IPS-20b (cell line): ENCODE data around the gene PSD4.

ENCODE experiments used
- H3K27ac ChIP-seq: one replicate; pipeline ENCODE4 v1.5.1; 2013; ENCODE audit warnings: low read length
- H3K27me3 ChIP-seq: 2 replicates; pipeline ENCODE4 v1.6.1; 2013; ENCODE audit warnings: mild to moderate bottlenecking, low read length, inconsistent platforms; ENCODE audit not compliant: insufficient read depth
- H3K36me3 ChIP-seq: 2 replicates; pipeline ENCODE4 v1.6.1; 2013; ENCODE audit warnings: low read depth, mild to moderate bottlenecking, inconsistent platforms, low read length, moderate library complexity; ENCODE audit not compliant: insufficient read depth
- H3K4me1 ChIP-seq: 2 replicates; pipeline ENCODE4 v1.6.1; 2013; ENCODE audit warnings: mild to moderate bottlenecking, control low read depth, inconsistent platforms, low read length, moderate library complexity; ENCODE audit not compliant: insufficient read depth
- H3K4me3 ChIP-seq: 2 replicates; pipeline ENCODE4 v1.5.1; 2013; ENCODE audit warnings: mild to moderate bottlenecking, low read length, inconsistent platforms
- H3K9ac ChIP-seq: 2 replicates; pipeline ENCODE4 v1.6.1; 2013; ENCODE audit warnings: low read depth, mild to moderate bottlenecking, inconsistent platforms, low read length, moderate library complexity
- H3K9me3 ChIP-seq: 2 replicates; pipeline ENCODE4 v1.6.1; 2013; ENCODE audit warnings: mild to moderate bottlenecking, low read depth, low read length, inconsistent platforms; ENCODE audit not compliant: insufficient read depth

The PSD4 gene

DNA sequence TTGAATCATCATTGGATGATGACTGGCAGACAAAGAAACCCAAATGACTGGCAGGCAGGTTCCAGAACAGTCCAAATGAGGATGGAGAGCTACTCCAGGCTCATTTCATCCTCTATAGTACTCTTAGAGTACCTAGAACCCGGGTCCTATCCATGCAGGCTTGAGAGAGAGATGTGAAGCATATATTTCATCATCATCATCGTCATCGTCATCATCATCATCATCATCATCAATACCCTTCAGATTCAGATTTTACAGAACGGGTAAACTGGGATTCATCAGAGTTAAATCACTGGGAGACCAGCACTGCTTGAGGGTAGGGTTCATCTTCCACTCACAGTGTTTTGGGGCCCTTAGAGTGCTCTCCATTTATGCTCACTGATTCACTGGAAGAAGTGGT is 52.7 kb downstream of the PSD4 start:
- H3K4me1 ChIP-seq, result peaks cover 6% of the 10 kb centered on the region; the same call in 1 of the 2 replicates
- H3K36me3 ChIP-seq, result no peaks in the 10 kb centered on the region
- no peak overlapping the region for H3K9ac ChIP-seq
- no peak overlapping the region for H3K4me3 ChIP-seq
- no peak overlapping the region for H3K27ac ChIP-seq
- no peaks in the 10 kb centered on the region for H3K9me3 ChIP-seq
- no peaks in the 10 kb centered on the region for H3K27me3 ChIP-seq

- H3K4me1 ChIP-seq, result peaks cover 6% of the 10 kb centered on the region; the same call in 1 of the 2 replicates
- H3K9ac ChIP-seq, result no peak overlapping the region
- no peak overlapping the region for H3K27ac ChIP-seq
- no peaks in the 10 kb centered on the region for H3K27me3 ChIP-seq
- no peaks in the 10 kb centered on the region for H3K36me3 ChIP-seq
- no peak overlapping the region for H3K4me3 ChIP-seq
- H3K9me3 ChIP-seq, result no peaks in the 10 kb centered on the region
Observed at GRCh38 chr2:113227290-113227689, 53.5 kb downstream of the PSD4 start.

- Histone ChIP-seq H3K4me3 (no peak overlapping the region), H3K4me1 (peaks cover 6% of the 10 kb centered on the region; the same call in 1 of the 2 replicates), H3K36me3 (no peaks in the 10 kb centered on the region), H3K27ac (no peak overlapping the region), H3K27me3 (no peaks in the 10 kb centered on the region), H3K9ac (no peak overlapping the region), H3K9me3 (no peaks in the 10 kb centered on the region)
Observed at GRCh38 chr2:113227698-113228097, 53.9 kb downstream of the PSD4 start.

DNA sequence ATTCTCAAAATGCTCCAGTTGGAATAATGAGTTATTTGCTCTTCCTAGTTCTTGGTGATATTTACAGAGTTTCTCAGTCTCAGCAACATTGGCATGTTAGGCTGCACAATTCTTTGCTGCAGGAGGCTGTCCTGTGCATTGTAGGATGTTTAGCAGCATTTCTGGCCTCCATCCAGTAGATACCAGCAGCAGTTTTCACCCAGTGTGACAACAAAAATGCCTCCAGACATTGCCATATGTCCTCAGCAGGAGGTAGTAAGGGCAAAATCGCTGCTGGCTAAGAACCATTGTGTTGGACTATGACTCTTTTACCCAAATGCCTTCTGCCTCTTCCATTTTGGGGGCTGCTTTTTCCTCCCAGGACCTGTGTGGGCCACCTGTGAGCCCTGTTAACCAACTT is 54.6 kb downstream of the PSD4 start:
- Histone ChIP-seq H3K4me1 (peaks cover 6% of the 10 kb centered on the region; the same call in 1 of the 2 replicates), H3K9ac (no peak overlapping the region), H3K4me3 (no peak overlapping the region), H3K36me3 (no peaks in the 10 kb centered on the region), H3K27ac (no peak overlapping the region), H3K27me3 (no peaks in the 10 kb centered on the region), H3K9me3 (no peaks in the 10 kb centered on the region)

DNA sequence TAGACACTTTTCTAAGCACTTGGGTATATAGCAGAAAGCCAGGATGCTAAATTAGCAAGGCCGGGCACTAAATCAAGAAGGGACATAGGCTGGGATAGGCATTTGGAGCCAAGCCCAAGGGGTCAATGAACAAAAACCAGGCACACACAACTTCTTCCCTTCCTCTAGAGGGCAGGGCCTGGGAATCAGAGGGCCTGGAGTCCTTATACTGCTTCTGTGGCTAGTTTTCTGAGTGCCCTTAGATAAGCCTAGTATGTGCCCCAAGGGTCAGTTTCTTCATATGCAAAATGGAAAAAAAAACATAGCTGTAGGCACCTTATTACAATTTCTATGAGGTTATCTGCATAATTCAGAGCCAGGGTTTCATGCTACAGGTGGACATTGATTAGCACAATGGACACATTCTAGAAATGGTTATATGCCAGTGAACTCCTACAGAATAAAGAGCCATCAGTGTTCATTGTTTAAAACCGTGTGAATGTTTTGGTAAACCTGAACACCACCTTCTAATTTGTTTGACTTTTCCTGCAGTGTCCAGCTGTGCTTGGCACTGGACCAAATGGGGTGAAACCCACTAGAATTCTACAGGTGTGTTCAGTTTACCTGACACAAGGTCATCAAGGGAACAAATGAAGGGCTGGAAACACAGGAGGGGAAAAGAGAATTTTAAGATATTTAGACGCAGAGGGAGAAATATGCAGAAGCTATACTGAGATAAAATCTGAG is 55.4 kb downstream of the PSD4 start:
- Histone ChIP-seq H3K27me3 (no peaks in the 10 kb centered on the region), H3K27ac (no peak overlapping the region), H3K9me3 (no peaks in the 10 kb centered on the region), H3K36me3 (no peaks in the 10 kb centered on the region), H3K4me3 (no peak overlapping the region), H3K9ac (no peak overlapping the region), H3K4me1 (peaks cover 6% of the 10 kb centered on the region; the same call in 1 of the 2 replicates)

DNA sequence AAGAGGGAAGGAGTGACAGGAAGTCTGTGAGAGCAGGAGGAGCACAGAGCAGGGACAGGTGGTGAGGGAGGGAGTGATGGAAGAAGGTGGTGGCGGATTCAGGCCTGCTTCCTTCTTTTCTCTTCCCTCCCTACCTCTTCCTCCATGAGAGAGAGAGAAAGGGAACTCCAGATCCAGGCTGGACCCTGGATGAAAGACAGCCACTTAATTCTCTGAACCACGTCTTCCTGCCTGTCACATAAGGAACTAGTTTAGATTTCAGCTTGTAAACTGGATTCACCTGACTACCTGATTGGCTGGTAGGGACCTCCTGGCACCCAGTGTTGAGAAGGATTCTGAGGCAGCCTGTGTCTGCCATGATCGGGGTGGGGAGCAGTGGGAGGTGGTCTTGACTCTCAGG is 56.0 kb downstream of the PSD4 start:
- Histone ChIP-seq H3K36me3 (no peaks in the 10 kb centered on the region), H3K4me3 (no peak overlapping the region), H3K9ac (no peak overlapping the region), H3K27me3 (no peaks in the 10 kb centered on the region), H3K9me3 (no peaks in the 10 kb centered on the region), H3K27ac (no peak overlapping the region), H3K4me1 (peaks cover 6% of the 10 kb centered on the region; the same call in 1 of the 2 replicates)

GRCh38 chr2:113230531-113230930 is 56.8 kb downstream of the PSD4 start:
- peaks cover 1% of the 10 kb centered on the region; the same call in 1 of the 2 replicates for H3K4me1 ChIP-seq

GRCh38 chr2:113231064-113231463 is 57.3 kb downstream of the PSD4 start:
- H3K27me3 ChIP-seq, result no peaks in the 10 kb centered on the region
- no peak overlapping the region for H3K27ac ChIP-seq
- H3K4me1 ChIP-seq, result no peaks in the 10 kb centered on the region
- H3K36me3 ChIP-seq, result no peaks in the 10 kb centered on the region
- H3K9me3 ChIP-seq, result no peaks in the 10 kb centered on the region
- H3K9ac ChIP-seq, result no peak overlapping the region
- H3K4me3 ChIP-seq, result no peak overlapping the region

More at GRCh38 chr2:113230531-113230930, 56.8 kb downstream of the PSD4 start:
- Histone ChIP-seq H3K4me3 (no peak overlapping the region), H3K36me3 (no peaks in the 10 kb centered on the region), H3K27me3 (no peaks in the 10 kb centered on the region), H3K27ac (no peak overlapping the region), H3K9ac (no peak overlapping the region), H3K9me3 (no peaks in the 10 kb centered on the region)

GRCh38 chr2:113232123-113232522 is 58.4 kb downstream of the PSD4 start:
- Histone ChIP-seq H3K4me1 (no peaks in the 10 kb centered on the region), H3K4me3 (no peak overlapping the region), H3K9me3 (no peaks in the 10 kb centered on the region)

DNA sequence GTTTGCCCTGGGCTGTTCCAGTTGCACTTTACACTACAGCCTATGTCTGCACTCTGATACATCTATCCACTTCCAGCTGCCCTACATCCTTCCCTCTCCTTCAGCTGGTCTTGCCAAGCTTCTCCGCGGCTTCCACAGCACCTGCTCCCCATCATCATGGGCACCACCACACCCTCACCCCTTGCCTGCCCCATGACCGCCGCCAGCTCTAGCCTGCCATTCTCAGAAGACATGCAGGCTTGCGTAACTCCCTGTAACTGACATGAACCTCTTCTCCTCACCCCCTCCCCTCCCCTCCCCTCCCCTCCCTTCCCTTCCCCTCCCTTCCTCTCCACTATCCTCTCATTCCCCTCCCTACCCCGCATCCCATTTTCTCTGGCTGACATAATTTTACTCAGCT is 59.0 kb downstream of the PSD4 start:
- Histone ChIP-seq H3K4me1 (no peaks in the 10 kb centered on the region), H3K27me3 (no peaks in the 10 kb centered on the region), H3K9me3 (no peaks in the 10 kb centered on the region), H3K36me3 (peaks cover 7% of the 10 kb centered on the region; the same call in 1 of the 2 replicates), H3K9ac (no peak overlapping the region), H3K4me3 (no peak overlapping the region), H3K27ac (no peak overlapping the region)

More at GRCh38 chr2:113232123-113232522, 58.4 kb downstream of the PSD4 start:
- Histone ChIP-seq H3K36me3 (peaks cover under 1% of the 10 kb centered on the region; the same call in 1 of the 2 replicates), H3K9ac (no peak overlapping the region), H3K27ac (no peak overlapping the region), H3K27me3 (no peaks in the 10 kb centered on the region)

DNA sequence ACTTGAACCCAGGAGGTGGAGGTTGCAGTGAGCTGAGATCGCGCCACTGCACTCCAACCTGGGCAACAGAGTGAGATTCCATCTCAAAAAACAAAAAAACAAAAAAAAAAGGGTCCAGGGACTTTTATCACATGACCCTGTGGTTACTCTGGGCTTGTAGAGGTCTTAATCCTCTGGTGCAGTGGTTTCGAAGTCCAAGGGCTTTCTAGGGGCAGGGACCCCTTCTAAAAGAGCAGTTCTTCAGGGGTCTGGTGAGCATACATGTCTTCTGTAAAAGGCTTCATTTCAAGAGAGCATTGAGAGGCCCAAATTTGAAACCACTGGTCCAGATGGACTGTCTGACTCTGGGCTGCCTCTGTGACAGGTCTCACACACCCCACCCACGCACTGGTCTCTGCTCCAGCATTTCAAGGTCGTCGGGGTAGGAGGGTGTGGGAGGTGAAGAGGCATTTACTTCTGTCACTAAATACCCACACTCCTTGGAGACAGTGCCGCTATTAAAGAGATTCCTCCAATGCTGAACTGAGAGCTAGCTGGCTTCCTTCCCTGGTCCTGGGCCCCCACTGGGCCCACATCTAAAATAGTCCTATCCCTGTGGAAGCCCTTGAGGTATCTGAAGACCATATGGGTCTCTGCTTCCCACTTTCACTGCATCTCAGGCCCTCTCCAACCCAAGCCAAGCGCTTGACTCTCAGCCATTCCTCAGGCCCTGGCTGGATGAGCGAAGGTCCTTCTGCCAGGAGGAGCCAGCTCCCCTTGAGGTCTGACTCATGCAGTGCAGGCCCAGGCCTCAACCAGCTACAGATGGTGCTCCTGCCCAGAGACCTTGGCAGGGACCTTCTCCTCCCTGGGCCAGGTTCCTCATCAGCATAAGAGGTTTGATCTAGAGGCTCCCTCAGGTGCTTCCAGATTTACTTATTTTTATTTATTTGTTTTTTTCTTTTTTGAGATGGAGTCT is 60.1 kb downstream of the PSD4 start:
- H3K9me3 ChIP-seq, result no peaks in the 10 kb centered on the region
- no peaks in the 10 kb centered on the region for H3K4me1 ChIP-seq
- no peaks in the 10 kb centered on the region for H3K27me3 ChIP-seq
- peaks cover 17% of the 10 kb centered on the region for H3K36me3 ChIP-seq
- H3K4me3 ChIP-seq, result no peak overlapping the region
- H3K9ac ChIP-seq, result no peak overlapping the region
- no peak overlapping the region for H3K27ac ChIP-seq
